Mucosa of rectum (tissue), 2 donors: ENCODE results near the gene TUBGCP2.

Source experiments
- H3K27ac ChIP-seq, 2 donors: one replicate each; pipeline ENCODE4 v1.7.0; 2013; ENCODE audit warnings: inconsistent platforms in 2 of 2, low read depth in 2 of 2, low read length in 2 of 2
- H3K27me3 ChIP-seq, 2 donors: one replicate each; pipeline ENCODE4 v1.7.0; 2013; ENCODE audit warnings: low read length in 2 of 2; ENCODE audit not compliant: control insufficient read depth in 2 of 2, insufficient read depth in 2 of 2
- H3K36me3 ChIP-seq, 2 donors: one replicate each; pipeline ENCODE4 v1.7.0; 2013; ENCODE audit warnings: low read length in 2 of 2; ENCODE audit not compliant: control insufficient read depth in 2 of 2, insufficient read depth in 2 of 2
- H3K4me1 ChIP-seq, 2 donors: one replicate each; pipeline ENCODE4 v1.7.0; 2013; ENCODE audit warnings: low read length in 2 of 2, mild to moderate bottlenecking in 1 of 2; ENCODE audit not compliant: control insufficient read depth in 2 of 2, insufficient read depth in 2 of 2
- H3K4me3 ChIP-seq, 2 donors: one replicate each; pipeline ENCODE4 v1.7.0; 2013; ENCODE audit warnings: low read length in 2 of 2
- H3K9ac ChIP-seq, 2 donors: one replicate each; pipeline ENCODE4 v1.7.0; 2013; ENCODE audit warnings: low read length in 2 of 2, low read depth in 1 of 2, mild to moderate bottlenecking in 1 of 2
- H3K9me3 ChIP-seq, 2 donors: one replicate each; pipeline ENCODE4 v1.7.0; 2013; ENCODE audit warnings: low read length in 2 of 2; ENCODE audit not compliant: control insufficient read depth in 2 of 2
- donor health status: healthy.
- donor health status: Normal muscosa, but diverticular disease.

The TUBGCP2 gene

GRCh38 chr10:133292919-133293809 lies 15.5 kb downstream of the TUBGCP2 start:
- Histone ChIP-seq H3K36me3 (peaks cover 66 to 73% of the 10 kb centered on the region in 2 donors), H3K27ac (no peak overlapping the region), H3K4me3 (no peak overlapping the region), H3K9me3 (no peaks in the 10 kb centered on the region), H3K27me3 (no peaks in the 10 kb centered on the region), H3K9ac (no peak overlapping the region), H3K4me1 (no peaks in the 10 kb centered on the region)

- Histone ChIP-seq H3K9ac (no peak overlapping the region), H3K36me3 (peaks cover 65 to 66% of the 10 kb centered on the region in 2 donors), H3K9me3 (no peaks in the 10 kb centered on the region), H3K4me3 (no peak overlapping the region), H3K4me1 (no peaks in the 10 kb centered on the region), H3K27me3 (no peaks in the 10 kb centered on the region), H3K27ac (no peak overlapping the region)
Observed at GRCh38 chr10:133289761-133290160, 18.9 kb downstream of the TUBGCP2 start.

GRCh38 chr10:133287832-133288500 lies 20.7 kb downstream of the TUBGCP2 start:
- peaks cover 68 to 69% of the 10 kb centered on the region in 2 donors for H3K36me3 ChIP-seq
- H3K9ac ChIP-seq: no peak overlapping the region
- no peaks in the 10 kb centered on the region for H3K4me1 ChIP-seq

GRCh38 chr10:133286366-133286765 lies 22.3 kb downstream of the TUBGCP2 start:
- peaks cover 72 to 78% of the 10 kb centered on the region in 2 donors for H3K36me3 ChIP-seq
- H3K9ac ChIP-seq: no peak overlapping the region
- no peaks in the 10 kb centered on the region for H3K9me3 ChIP-seq
- no peak overlapping the region for H3K27ac ChIP-seq
- no peaks in the 10 kb centered on the region for H3K27me3 ChIP-seq
- no peaks in the 10 kb centered on the region for H3K4me1 ChIP-seq
- H3K4me3 ChIP-seq: no peak overlapping the region

More at GRCh38 chr10:133287832-133288500, 20.7 kb downstream of the TUBGCP2 start:
- Histone ChIP-seq H3K27ac (no peak overlapping the region), H3K9me3 (no peaks in the 10 kb centered on the region), H3K27me3 (no peaks in the 10 kb centered on the region), H3K4me3 (no peak overlapping the region)

- no peaks in the 10 kb centered on the region for H3K9me3 ChIP-seq
- H3K4me1 ChIP-seq: no peaks in the 10 kb centered on the region
- no peak overlapping the region for H3K27ac ChIP-seq
- peaks cover 71 to 76% of the 10 kb centered on the region in 2 donors for H3K36me3 ChIP-seq
- H3K9ac ChIP-seq: no peak overlapping the region
- no peak overlapping the region for H3K4me3 ChIP-seq
- no peaks in the 10 kb centered on the region for H3K27me3 ChIP-seq
Observed at GRCh38 chr10:133285217-133285616, 23.5 kb downstream of the TUBGCP2 start.

- H3K36me3 ChIP-seq: peaks cover 70 to 72% of the 10 kb centered on the region in 2 donors
- H3K27ac ChIP-seq: no peak overlapping the region
Observed at GRCh38 chr10:133283931-133284330, 24.7 kb downstream of the TUBGCP2 start.

GRCh38 chr10:133282846-133283390 lies 25.8 kb downstream of the TUBGCP2 start:
- peaks cover 64 to 67% of the 10 kb centered on the region in 2 donors for H3K36me3 ChIP-seq
- no peak overlapping the region for H3K9ac ChIP-seq
- H3K4me3 ChIP-seq: no peak overlapping the region
- H3K9me3 ChIP-seq: no peaks in the 10 kb centered on the region
- no peaks in the 10 kb centered on the region for H3K27me3 ChIP-seq
- H3K4me1 ChIP-seq: peaks cover 3 to 5% of the 10 kb centered on the region in 2 donors
- H3K27ac ChIP-seq: no peak overlapping the region

More at GRCh38 chr10:133283931-133284330, 24.7 kb downstream of the TUBGCP2 start:
- H3K4me3 ChIP-seq: no peak overlapping the region
- H3K9ac ChIP-seq: no peak overlapping the region
- no peaks in the 10 kb centered on the region for H3K9me3 ChIP-seq
- no peaks in the 10 kb centered on the region for H3K4me1 ChIP-seq
- no peaks in the 10 kb centered on the region for H3K27me3 ChIP-seq

- Histone ChIP-seq H3K4me1 (peaks cover 3 to 7% of the 10 kb centered on the region in 2 donors), H3K9me3 (no peaks in the 10 kb centered on the region), H3K27ac (no peak overlapping the region), H3K36me3 (peaks cover 59% of the 10 kb centered on the region in 2 donors), H3K9ac (no peak overlapping the region), H3K27me3 (no peaks in the 10 kb centered on the region), H3K4me3 (no peak overlapping the region)
Observed at GRCh38 chr10:133281628-133282372, 26.9 kb downstream of the TUBGCP2 start.

- Histone ChIP-seq H3K36me3 (peaks cover 52 to 55% of the 10 kb centered on the region in 2 donors), H3K9me3 (no peaks in the 10 kb centered on the region), H3K27me3 (no peaks in the 10 kb centered on the region), H3K4me3 (no peak overlapping the region), H3K4me1 (peaks cover 3 to 9% of the 10 kb centered on the region in 2 donors), H3K27ac (no peak overlapping the region), H3K9ac (no peak overlapping the region)
Observed at GRCh38 chr10:133281084-133281483, 27.6 kb downstream of the TUBGCP2 start.
